ENCODE data around the gene FOXP3. TPM values are rescaled to one million over a fixed set of nuclear protein-coding genes. Genes with fewer than 3 reads are reported as not detected.

FOXP3 gene
- polyA plus RNA-seq, 1 experiment: 0.18 TPM

DNA sequence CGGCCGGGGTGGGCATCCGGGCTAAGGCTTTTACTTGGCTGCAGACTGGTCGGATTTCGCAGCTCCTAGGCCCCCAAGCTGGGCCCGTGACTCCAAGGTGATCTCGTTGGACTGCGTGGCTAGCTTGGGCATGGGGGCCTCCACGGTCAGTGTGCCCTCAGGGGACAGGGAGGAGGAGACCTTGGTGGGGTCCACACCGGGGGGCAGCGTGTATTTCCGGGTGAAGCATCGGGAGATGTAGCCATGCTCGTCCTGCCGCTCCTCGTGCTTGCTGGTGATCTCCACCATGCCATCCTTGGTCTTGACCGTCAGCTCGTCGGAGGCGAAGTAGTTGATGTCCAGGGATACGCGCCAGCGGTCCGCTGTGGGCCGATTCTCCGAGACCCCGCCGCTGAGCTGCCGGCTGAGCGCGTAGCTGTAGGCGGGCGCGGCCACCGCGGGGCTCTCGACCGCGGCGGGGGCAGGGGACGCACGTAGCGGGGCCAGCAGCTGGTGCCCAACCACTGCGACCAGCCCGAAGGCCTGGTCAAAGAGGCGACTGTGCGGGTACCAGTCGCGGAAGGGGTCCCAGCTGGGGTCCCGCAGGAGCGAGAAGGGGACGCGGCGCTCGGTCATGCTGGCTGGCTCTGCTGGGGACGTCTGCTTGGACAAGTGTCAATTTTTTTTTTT, 30.5 kb downstream of the FOXP3 start:
- no peak overlapping the region for H3K4me3 ChIP-seq (ENCODE audit: low read depth, low read length)
- no peak for DNase-seq (ENCODE audit: low read depth)
- ChIA-PET POLR2A (no interaction called here), CTCF (no interaction called here)
- H3K27me3 ChIP-seq (ENCODE audit: control insufficient read depth, insufficient read depth, low read length): no peaks in the 10 kb centered on the region
- TF ChIP-seq, protein P1, sequence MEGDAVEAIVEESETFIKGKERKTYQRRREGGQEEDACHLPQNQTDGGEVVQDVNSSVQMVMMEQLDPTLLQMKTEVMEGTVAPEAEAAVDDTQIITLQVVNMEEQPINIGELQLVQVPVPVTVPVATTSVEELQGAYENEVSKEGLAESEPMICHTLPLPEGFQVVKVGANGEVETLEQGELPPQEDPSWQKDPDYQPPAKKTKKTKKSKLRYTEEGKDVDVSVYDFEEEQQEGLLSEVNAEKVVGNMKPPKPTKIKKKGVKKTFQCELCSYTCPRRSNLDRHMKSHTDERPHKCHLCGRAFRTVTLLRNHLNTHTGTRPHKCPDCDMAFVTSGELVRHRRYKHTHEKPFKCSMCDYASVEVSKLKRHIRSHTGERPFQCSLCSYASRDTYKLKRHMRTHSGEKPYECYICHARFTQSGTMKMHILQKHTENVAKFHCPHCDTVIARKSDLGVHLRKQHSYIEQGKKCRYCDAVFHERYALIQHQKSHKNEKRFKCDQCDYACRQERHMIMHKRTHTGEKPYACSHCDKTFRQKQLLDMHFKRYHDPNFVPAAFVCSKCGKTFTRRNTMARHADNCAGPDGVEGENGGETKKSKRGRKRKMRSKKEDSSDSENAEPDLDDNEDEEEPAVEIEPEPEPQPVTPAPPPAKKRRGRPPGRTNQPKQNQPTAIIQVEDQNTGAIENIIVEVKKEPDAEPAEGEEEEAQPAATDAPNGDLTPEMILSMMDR (IDR thresholded peaks at IDR 0.05; ENCODE audit: insufficient read depth, low read depth, low read length): no peak
- no peaks in the 10 kb centered on the region for H3K36me3 ChIP-seq (ENCODE audit: control insufficient read depth, insufficient read depth, low read length)

DNA sequence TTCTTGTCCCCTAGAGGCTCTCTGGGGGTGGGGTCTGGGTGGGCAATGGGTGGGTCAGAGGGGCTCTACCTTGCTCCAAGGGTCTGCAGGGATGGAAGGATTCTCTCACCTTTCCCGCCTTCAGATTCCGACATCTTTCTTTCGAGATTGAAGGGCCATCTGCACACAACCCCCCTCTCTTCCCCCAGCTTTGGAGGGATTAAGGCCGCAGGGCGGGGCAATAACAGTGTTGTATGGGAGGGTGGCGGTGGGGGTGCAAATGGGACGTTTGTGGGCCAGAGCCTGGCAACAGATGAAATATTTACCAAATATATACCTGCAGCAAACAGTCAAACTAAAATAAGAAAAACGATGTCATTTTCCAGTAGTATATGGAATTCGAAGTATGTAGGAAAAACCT, 31.3 kb downstream of the FOXP3 start, which contains the start of gene CACNA1F:
Gene CACNA1F (minus strand): TSS at position 165 of the 400 bp plus-strand sequence. CDS start 31 bp downstream, at position 134.
- TF ChIP-seq, protein P1 (IDR thresholded peaks at IDR 0.05; ENCODE audit: insufficient read depth, low read depth, low read length): no peak
- Histone ChIP-seq H3K4me3 (ENCODE audit: low read depth, low read length) (no peak within 1 kb of the TSS), H3K36me3 (ENCODE audit: control insufficient read depth, insufficient read depth, low read length) (no peaks in the 10 kb centered on the region), H3K27me3 (ENCODE audit: control insufficient read depth, insufficient read depth, low read length) (no peaks in the 10 kb centered on the region)
- ChIA-PET CTCF (no interaction called here), POLR2A (no interaction called here)
- no peak for DNase-seq (ENCODE audit: low read depth)

DNA sequence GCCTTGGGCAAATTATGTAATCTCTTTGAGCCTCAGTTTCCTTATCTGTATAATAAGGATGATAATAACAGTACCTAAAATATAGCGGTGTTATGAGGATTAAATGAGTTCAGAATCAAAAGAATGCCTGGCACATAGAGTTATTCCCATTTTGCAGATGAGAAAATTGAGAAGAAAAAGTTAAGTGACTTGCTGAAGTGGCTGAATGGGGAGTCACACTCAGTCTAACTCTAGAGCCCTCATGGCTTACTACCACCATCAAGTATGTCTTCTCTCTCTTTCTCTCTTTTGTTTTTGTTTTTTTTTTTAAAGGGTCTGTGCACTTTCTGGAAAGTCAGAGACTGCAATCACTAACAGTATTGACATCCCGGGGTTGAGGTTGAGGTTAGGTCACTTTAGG, 32.0 kb downstream of the FOXP3 start:
- no peak overlapping the region for H3K4me3 ChIP-seq (ENCODE audit: low read depth, low read length)
- no peaks in the 10 kb centered on the region for H3K36me3 ChIP-seq (ENCODE audit: control insufficient read depth, insufficient read depth, low read length)
- DNase-seq (ENCODE audit: low read depth): no peak
- TF ChIP-seq, protein P1 (IDR thresholded peaks at IDR 0.05; ENCODE audit: insufficient read depth, low read depth, low read length): no peak
- ChIA-PET POLR2A (no interaction called here), CTCF (no interaction called here)
- no peaks in the 10 kb centered on the region for H3K27me3 ChIP-seq (ENCODE audit: control insufficient read depth, insufficient read depth, low read length)

DNA sequence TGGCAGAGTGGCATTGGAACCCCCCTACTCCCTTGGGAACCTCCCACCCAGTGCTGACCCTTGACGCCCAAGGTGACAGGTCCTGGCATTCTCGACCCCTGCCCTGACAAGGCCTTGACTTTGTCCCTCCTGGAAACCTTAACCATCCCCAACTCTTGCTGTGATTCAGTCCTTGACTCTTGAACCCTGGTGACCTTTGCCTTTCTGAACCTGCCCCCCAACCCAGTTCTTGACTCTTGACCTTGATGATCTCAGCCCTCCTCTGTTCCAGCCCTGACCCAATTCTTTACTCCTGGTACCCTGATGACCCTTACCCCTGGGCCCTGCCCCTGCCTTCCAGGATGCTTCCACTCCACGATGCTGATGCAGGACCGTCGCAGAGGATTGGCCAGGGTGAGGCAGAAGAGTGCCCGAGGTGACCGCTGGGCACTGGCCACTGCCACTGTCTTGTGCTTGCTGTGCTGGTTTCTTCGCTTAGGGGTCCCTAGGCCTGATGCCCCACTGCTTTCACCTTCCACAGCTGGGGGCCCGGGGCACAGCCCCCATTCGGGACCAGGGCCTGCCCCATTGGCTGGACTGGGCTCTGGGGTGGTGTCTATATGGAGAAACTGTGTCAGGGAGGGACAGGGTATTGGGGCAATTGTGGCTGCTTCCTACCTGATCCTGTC, 33.0 kb downstream of the FOXP3 start:
- DNase-seq (ENCODE audit: low read depth): no peak
- POLR2A ChIA-PET: no interaction called here

More for the DNA sequence above, 33.0 kb downstream of the FOXP3 start:
- no peak overlapping the region for H3K4me3 ChIP-seq (ENCODE audit: low read depth, low read length)
- CTCF ChIA-PET: no interaction called here
- no peaks in the 10 kb centered on the region for H3K36me3 ChIP-seq (ENCODE audit: control insufficient read depth, insufficient read depth, low read length)
- no peaks in the 10 kb centered on the region for H3K27me3 ChIP-seq (ENCODE audit: control insufficient read depth, insufficient read depth, low read length)
- TF ChIP-seq, protein P1 (IDR thresholded peaks at IDR 0.05; ENCODE audit: insufficient read depth, low read depth, low read length): no peak

All from BJ (cell line).